ENCODE measurements around the gene KRTAP20-1. TPM values are rescaled to one million over a fixed set of nuclear protein-coding genes. Genes with fewer than 3 reads are reported as not detected.

Gene KRTAP20-1
- total RNA-seq, 1 experiment from 2014 or later, result not detected

DNA sequence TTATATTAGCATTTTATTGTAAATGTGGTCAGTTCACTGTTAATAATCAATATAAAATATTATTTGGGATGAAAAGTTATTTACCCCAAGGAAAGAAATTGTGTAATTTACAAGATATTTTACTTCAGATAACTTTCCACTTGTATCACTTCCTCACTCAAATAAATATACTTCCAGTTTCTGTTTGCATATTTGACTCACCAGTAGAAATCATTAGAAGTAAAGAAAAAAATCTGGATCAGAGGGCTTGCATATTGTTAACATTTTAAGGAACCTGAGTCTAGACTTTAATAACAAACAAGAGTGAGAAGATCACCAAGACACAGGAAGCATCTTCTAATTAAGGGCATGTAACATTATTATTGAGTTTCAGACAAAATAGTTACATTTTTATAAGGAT is 3.9 kb downstream of the KRTAP20-1 start (continued):
- TF ChIP-seq, protein P1, sequence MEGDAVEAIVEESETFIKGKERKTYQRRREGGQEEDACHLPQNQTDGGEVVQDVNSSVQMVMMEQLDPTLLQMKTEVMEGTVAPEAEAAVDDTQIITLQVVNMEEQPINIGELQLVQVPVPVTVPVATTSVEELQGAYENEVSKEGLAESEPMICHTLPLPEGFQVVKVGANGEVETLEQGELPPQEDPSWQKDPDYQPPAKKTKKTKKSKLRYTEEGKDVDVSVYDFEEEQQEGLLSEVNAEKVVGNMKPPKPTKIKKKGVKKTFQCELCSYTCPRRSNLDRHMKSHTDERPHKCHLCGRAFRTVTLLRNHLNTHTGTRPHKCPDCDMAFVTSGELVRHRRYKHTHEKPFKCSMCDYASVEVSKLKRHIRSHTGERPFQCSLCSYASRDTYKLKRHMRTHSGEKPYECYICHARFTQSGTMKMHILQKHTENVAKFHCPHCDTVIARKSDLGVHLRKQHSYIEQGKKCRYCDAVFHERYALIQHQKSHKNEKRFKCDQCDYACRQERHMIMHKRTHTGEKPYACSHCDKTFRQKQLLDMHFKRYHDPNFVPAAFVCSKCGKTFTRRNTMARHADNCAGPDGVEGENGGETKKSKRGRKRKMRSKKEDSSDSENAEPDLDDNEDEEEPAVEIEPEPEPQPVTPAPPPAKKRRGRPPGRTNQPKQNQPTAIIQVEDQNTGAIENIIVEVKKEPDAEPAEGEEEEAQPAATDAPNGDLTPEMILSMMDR (IDR thresholded peaks at IDR 0.05 in 2 of 3, conservative IDR thresholded peaks at IDR 0.05 in 1 of 3; ENCODE audit: borderline replicate concordance in 1 of 3, insufficient read depth in 1 of 3, low read depth in 2 of 3, low read length in 2 of 3), result no peak
- no peak for TF ChIP-seq ELF1 (IDR thresholded peaks at IDR 0.05; ENCODE audit: borderline replicate concordance, low read depth)
- TF ChIP-seq SP1 (IDR thresholded peaks at IDR 0.05; ENCODE audit: low read depth), result no peak
- no peak for TF ChIP-seq TCF7L2 (IDR thresholded peaks at IDR 0.05; ENCODE audit: borderline replicate concordance, extremely low read depth, insufficient read depth, insufficient read length)
- TF ChIP-seq ZNF274 (IDR thresholded peaks at IDR 0.05; ENCODE audit: low read depth, low read length), result no peak
- TF ChIP-seq ZFX (IDR thresholded peaks at IDR 0.05), result no peak
- no peak for TF ChIP-seq EGR1 (IDR thresholded peaks at IDR 0.05; ENCODE audit: low read depth)
- no peak for TF ChIP-seq JUND (IDR thresholded peaks at IDR 0.05)
- TF ChIP-seq YY1 (IDR thresholded peaks at IDR 0.05; ENCODE audit: extremely low read depth, insufficient replicate concordance, low read depth, low read length), result no peak
- TF ChIP-seq POLR2A (IDR thresholded peaks at IDR 0.05; ENCODE audit: borderline replicate concordance, extremely low read depth, insufficient read depth, insufficient read length), result no peak

DNA sequence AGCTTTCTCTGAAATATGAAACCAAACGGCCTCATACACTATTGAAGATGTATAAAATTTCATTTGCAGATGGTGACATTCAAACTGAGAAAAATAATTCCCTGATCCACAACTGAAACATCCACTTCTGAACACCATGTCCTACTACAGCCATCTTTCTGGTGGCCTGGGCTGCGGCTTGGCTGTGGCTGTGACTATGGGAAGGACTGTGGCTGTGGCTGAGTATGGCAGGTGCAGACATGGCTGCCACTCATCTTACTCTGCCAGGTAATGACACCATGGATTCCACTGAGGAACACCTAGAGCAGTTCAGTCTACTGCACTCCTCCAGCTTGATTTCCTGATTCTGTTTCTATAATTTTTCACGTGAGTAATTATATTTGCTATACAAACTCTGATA is 4.3 kb downstream of the KRTAP20-1 start, which contains the start of gene KRTAP20-4:
TSS of gene KRTAP20-4 (plus strand) at position 106 of the 400 bp plus-strand sequence.
- RAD21 ChIA-PET (ENCODE audit: low non-redundant PET in 1 of 2, low total read pairs in 2 of 2, uncharacterized antibody in 2 of 2, unreplicated experiment in 2 of 2), result no interaction called here
- BruUV-seq (replicated peaks), result no TSS peak
- H3K36me3 ChIP-seq (ENCODE audit: control insufficient read depth in 1 of 2, insufficient read depth in 2 of 2, low read length in 2 of 2), result no peaks in the 10 kb centered on the region
- H4K20me1 ChIP-seq (ENCODE audit: insufficient read depth), result no peaks in the 10 kb centered on the region
- no peak within 1 kb of the TSS for H2AFZ ChIP-seq (ENCODE audit: low read depth, low read length, poor library complexity, severe bottlenecking)
- CTCF ChIA-PET, result no interaction called here
- no peaks in the 10 kb centered on the region for H3K79me2 ChIP-seq (ENCODE audit: insufficient read depth, low read length)
- intact Hi-C loops (cut with micrococcal nuclease), result no loop called here
- H3K9me2 ChIP-seq (ENCODE audit: insufficient read depth), result no peaks in the 10 kb centered on the region
- H3K9ac ChIP-seq (ENCODE audit: low read length), result no peak within 1 kb of the TSS
- no peak within 1 kb of the TSS for H3K27ac ChIP-seq (ENCODE audit: low read depth, low read length)
- no peak within 1 kb of the TSS for H3K4me2 ChIP-seq (ENCODE audit: low read length)
- no peaks in the 10 kb centered on the region for H3K27me3 ChIP-seq (ENCODE audit: insufficient read depth, low read length)
- POLR2A ChIA-PET, result no interaction called here
- no peaks in the 10 kb centered on the region for H3K4me1 ChIP-seq (ENCODE audit: control insufficient read depth in 1 of 2, insufficient read depth in 2 of 2, low read length in 2 of 2)
- H3K4me3 ChIP-seq (replicated peaks in 1 of 2; ENCODE audit: low read depth in 1 of 2, low read length in 2 of 2), result no peak within 1 kb of the TSS
- ATAC-seq (no peak), DNase-seq (ENCODE audit: low read depth, low spot score) (no peak)
- H3K9me3 ChIP-seq (ENCODE audit: control insufficient read depth in 1 of 2, insufficient read depth in 1 of 2, low read depth in 1 of 2, low read length in 2 of 2), result peaks cover 14 to 22% of the 10 kb centered on the region in 2 experiments; a peak in 2 of 4 replicates
- no peak for TF ChIP-seq RAD21 (IDR thresholded peaks at IDR 0.05; ENCODE audit: low read depth)

Measured in HCT116 (cell line).